ENCODE data around the gene GPRASP2.
"Not testable (repeated sequence)": the region's sequence is repeated elsewhere in the genome, so short reads cannot be mapped to it uniquely, and the experiment has no call there.

Gene GPRASP2

GRCh38 chrX:102712216-102712966 lies at the start of gene GPRASP2:
TSS of gene GPRASP2 (plus strand) at chrX:102712448. CDS start at chrX:102714870, 2,422 bp downstream.
- no peak for DNase-seq (ENCODE audit: low read depth)

GRCh38 chrX:102663820-102664219 lies 48.4 kb upstream of the GPRASP2 start:
- DNase-seq (ENCODE audit: low read depth), result not testable (repeated sequence)

GRCh38 chrX:102667034-102667433 lies 45.2 kb upstream of the GPRASP2 start:
- not testable (repeated sequence) for DNase-seq (ENCODE audit: low read depth)

GRCh38 chrX:102669526-102669925 lies 42.7 kb upstream of the GPRASP2 start:
- DNase-seq (ENCODE audit: low read depth), result no peak

- DNase-seq (ENCODE audit: low read depth), result no peak
These were observed 39.4 kb upstream of the GPRASP2 start for GRCh38 chrX:102672856-102673255.

GRCh38 chrX:102677479-102677878 lies 34.8 kb upstream of the GPRASP2 start:
- not testable (repeated sequence) for DNase-seq (ENCODE audit: low read depth)

GRCh38 chrX:102684772-102685520 lies 27.3 kb upstream of the GPRASP2 start:
- DNase-seq (ENCODE audit: low read depth), result no peak

GRCh38 chrX:102694749-102695148 lies 17.5 kb upstream of the GPRASP2 start:
- DNase-seq (ENCODE audit: low read depth), result no peak

- DNase-seq (ENCODE audit: low read depth), result no peak
These were observed 15.9 kb upstream of the GPRASP2 start for GRCh38 chrX:102696306-102696705.

- DNase-seq (ENCODE audit: low read depth), result no peak
These were observed 14.8 kb upstream of the GPRASP2 start for GRCh38 chrX:102697494-102697893.

- no peak for DNase-seq (ENCODE audit: low read depth)
These were observed 3.3 kb upstream of the GPRASP2 start for GRCh38 chrX:102708900-102709299.

GRCh38 chrX:102711872-102712215 lies 404 bp upstream of the GPRASP2 start:
- DNase-seq (ENCODE audit: low read depth), result no peak

GRCh38 chrX:102712981-102713625 lies 855 bp downstream of the GPRASP2 start:
- no peak for DNase-seq (ENCODE audit: low read depth)

GRCh38 chrX:102714994-102715393 lies 2.7 kb downstream of the GPRASP2 start:
- no peak for DNase-seq (ENCODE audit: low read depth)

- no peak for DNase-seq (ENCODE audit: low read depth)
These were observed 3.7 kb downstream of the GPRASP2 start for GRCh38 chrX:102715967-102716366.

GRCh38 chrX:102720237-102721168 lies 8.3 kb downstream of the GPRASP2 start, which contains the start of gene GPRASP3:
TSS of gene GPRASP3 (plus strand) at chrX:102720743. CDS start at chrX:102748996, 28,253 bp downstream.
- peak; percentile 53 for DNase-seq (ENCODE audit: low read depth)

GRCh38 chrX:102721169-102721506 lies 8.9 kb downstream of the GPRASP2 start:
- DNase-seq (ENCODE audit: low read depth), result not testable (repeated sequence)

- no peak for DNase-seq (ENCODE audit: low read depth)
These were observed 11.2 kb downstream of the GPRASP2 start for GRCh38 chrX:102723456-102723855.

- no peak for DNase-seq (ENCODE audit: low read depth)
These were observed 15.5 kb downstream of the GPRASP2 start for GRCh38 chrX:102727761-102728160.

GRCh38 chrX:102728646-102729045 lies 16.4 kb downstream of the GPRASP2 start:
- no peak for DNase-seq (ENCODE audit: low read depth)

GRCh38 chrX:102739657-102740056 lies 27.4 kb downstream of the GPRASP2 start:
- DNase-seq (ENCODE audit: low read depth), result no peak

- DNase-seq (ENCODE audit: low read depth), result no peak
These were observed 32.1 kb downstream of the GPRASP2 start for GRCh38 chrX:102744307-102744706.
